Stimulated activated CD8-positive, alpha-beta memory T cell treated with anti-CD3 and anti-CD28 coated beads, Interleukin-2, amount 100 ng/mL, for 48 hours (primary cell): ENCODE measurements around the gene ZNF200.

Experiments
- DNase-seq, 2 donors: peaks; one replicate each; pipeline ENCODE4 v3.0.0-alpha.2; 2020; ENCODE audit warnings: low read depth in 2 of 2

Gene ZNF200

DNA sequence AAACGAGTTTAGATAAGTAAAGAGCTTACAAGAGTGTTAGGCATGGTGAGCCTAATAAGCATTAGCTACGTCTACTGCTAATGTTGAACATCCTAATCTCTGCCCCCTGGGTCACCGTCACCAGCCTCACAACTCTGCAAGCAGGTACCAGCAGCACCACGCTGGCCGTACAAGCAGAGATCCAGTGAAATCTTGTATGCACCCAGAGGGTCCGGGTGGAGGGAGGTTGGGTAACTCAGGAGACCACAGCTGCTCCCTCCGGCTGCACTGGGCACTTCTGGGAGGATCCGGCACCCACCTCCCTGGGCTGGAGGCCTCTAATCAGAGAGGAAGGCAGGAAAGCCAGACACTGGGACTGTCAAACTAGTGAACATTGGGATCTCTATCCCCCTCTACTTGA, 55.3 kb downstream of the ZNF200 start:
- DNase-seq: no peak

DNA sequence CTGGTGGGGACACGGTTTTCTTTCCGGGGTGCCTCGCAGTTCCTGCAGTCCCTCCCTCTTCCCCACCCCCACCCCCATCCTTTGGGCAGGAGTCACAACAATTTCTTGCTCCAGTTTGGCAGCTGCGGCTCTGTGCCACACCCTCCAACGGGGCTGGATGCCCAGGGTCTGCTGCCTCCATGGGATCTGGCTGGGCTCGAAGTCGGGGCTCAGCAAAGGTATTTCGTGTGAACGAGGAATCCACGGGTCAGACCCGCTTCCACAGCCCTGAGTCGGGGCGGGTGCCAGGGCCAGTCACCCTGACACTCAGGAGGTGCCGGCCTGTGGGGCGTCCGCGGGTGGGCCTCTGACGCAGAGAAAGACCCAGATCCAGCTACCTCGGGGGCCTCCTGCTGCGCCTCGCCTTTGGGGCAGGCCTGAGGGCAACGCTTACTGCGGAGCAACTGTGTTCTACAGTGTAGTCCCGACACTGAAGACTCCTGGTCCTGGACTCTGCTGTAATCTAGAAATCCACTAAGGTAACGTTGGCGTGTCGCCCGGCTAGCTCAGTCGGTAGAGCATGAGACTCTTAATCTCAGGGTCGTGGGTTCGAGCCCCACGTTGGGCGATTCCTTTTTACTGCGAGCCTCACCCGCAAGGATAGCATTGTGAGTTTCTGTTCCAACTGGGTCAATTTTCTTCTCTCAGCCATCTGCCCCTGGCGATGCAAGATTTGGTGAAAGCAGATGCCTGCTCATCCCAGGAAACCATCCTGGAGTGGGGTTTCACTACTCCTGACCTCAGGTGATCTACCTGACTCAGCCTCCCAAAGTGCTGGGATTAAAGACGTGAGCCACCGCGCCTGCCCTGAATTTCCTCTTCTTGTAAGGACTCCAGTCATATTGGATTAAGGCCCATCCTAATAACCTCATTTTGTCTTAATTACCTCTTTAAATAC, 59.5 kb downstream of the ZNF200 start:
- DNase-seq: peak; percentile 51 to 63

DNA sequence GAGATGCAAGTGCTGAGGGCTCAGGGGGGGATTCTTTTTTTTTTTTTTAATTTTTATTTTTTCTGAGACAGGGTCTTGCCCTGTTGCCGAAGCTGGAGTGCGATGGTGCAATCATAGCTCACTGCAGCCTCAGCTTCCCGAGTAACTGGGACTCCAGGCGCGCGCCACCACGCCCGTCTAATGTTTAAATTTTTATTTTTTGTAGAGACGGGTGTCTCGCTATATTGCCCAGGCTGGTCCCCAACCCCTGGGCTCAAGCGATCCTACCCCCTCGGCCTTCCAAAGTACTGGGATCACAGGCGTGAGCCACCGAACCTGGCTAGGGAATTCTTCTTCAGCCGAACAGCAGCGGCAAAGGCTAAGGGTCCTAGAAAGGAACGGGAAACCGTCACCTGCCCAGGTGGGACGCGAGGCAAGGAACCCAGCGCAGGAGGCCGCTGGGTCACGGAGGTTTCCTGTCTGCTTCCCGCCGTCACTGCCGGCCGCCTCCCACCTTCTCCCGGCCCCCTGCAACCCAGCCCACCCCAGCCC, 60.3 kb downstream of the ZNF200 start:
- DNase-seq: no peak

DNA sequence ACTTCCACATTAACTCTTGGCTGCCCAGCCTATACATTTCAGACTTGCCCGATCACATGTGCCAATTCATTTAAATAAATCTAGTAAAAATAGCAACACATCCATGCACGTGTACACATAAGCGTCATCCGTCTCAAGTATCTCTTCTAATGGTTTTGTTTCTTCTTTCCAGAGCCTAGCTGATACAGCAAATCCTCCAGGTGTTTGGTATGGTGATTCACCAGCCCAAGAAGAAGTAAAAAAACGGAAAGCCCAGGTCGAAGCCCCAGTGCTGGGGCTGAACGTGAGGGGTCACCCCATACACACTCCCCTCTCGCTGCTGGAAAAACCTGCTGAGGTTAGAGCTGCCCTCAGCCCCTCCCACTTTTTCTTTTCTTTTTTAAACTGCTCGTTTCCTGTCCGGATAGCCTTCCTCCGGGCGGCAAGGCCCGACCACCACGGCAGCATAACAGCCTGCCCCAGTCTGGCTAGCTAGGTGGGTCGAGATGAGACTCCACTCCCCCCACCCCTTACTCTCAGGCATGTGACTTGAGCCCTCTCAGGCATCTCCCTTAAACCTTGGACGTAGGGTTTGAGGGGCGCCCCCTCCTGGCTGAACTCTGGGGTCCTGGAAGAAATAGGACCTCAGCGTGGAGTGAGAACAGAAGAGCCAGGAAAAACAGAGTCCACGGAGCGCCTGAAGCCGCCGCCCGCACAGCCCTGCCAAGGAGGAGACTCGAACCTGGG, 60.9 kb downstream of the ZNF200 start:
- peak; percentile 32 to 53 for DNase-seq
